Measurements from ENCODE around the gene MGAT5B. TPM values are rescaled to one million over a fixed set of nuclear protein-coding genes. Genes with fewer than 3 reads are reported as not detected.

The MGAT5B gene
- total and polyA plus RNA-seq, 2 donors (not counting 1 experiment from before 2014, with no cell fraction given): 0.15 to 37.8 TPM

DNA sequence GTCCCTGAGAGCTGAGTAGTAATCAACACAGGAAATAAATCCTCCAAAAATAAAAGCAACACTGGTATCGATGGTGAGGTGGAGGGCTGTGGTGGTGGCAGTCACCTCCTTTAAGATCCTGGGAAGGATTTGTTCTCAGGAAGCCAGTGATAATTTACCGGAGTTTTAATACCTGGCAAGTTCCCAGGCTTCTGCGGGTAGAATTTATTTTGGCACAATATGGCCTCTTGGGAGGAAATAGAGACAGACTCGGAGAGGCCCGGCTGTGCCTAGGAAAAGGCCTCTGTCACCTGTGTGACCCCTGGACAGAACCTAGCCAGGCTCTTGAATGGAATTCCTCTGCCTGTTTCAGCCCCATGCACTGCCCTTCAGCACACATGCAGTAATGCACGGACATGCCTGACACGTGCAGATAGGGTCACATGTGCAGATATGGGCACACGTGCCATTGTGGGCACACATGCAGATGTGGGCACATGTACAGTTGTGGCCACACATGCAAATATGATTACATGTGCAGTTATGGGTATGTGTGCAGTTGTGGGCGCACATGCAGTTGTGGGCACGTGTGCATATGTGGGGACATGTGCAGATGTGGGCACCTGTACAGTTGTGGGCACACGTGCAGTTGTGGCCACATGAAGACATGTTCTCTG, 33.5 kb downstream of the MGAT5B start:
- no peak for TF ChIP-seq EZH2 (IDR thresholded peaks at IDR 0.05; ENCODE audit: borderline replicate concordance, insufficient read depth, low read depth, low read length, poor library complexity, severe bottlenecking)
- 92% methylated on average over 9 of the region's 11 CpGs for WGBS (ENCODE audit: insufficient coverage)
- H3K4me1 ChIP-seq (ENCODE audit: control insufficient read depth in 2 of 2, insufficient read depth in 2 of 2, low read length in 2 of 2): no peaks in the 10 kb centered on the region
- H3K4me3 ChIP-seq (ENCODE audit: control extremely low read depth in 1 of 5, extremely low read depth in 1 of 5, insufficient read depth in 1 of 5, low read depth in 2 of 5, low read length in 4 of 5): no peak overlapping the region
- Mint-ChIP-seq H3K9me3 (ENCODE audit: insufficient read depth) (no peaks in the 10 kb centered on the region), H3K4me1 (no peaks in the 10 kb centered on the region), H3K27ac (no peak overlapping the region), H3K27me3 (peaks cover 9% of the 10 kb centered on the region), H3K4me3 (no peak overlapping the region)
- H3K9me3 ChIP-seq (ENCODE audit: control extremely low read depth in 1 of 3, control insufficient read depth in 2 of 3, insufficient read depth in 1 of 3, low read length in 2 of 3): no peaks in the 10 kb centered on the region
- no peak overlapping the region for H2AFZ ChIP-seq (ENCODE audit: insufficient read depth, low read depth, low read length, poor library complexity, severe bottlenecking)
- H3K4me2 ChIP-seq (replicated peaks; ENCODE audit: low read depth, low read length, poor library complexity, severe bottlenecking): no peak overlapping the region
- intact Hi-C loops (cut with micrococcal nuclease): no loop called here
- CTCF ChIA-PET: interaction anchor here (1.8 kb wide), 1 partner anchor 155 kb away, joined by 5 read pairs; no protein-coding TSS in a partner anchor
- no peak for DNase-seq
- H3K27me3 ChIP-seq (replicated peaks in 1 of 4; ENCODE audit: control extremely low read depth in 1 of 4, control insufficient read depth in 3 of 4, insufficient read depth in 4 of 4, low read length in 3 of 4): peaks cover 0 to 4% (median 0%) of the 10 kb centered on the region in 4 experiments
- no peak overlapping the region for H3K27ac ChIP-seq (ENCODE audit: low read length in 2 of 2)
- no peaks in the 10 kb centered on the region for H3K79me2 ChIP-seq (ENCODE audit: control insufficient read depth, insufficient read depth, low read length)
- H3K9ac ChIP-seq (ENCODE audit: low read length): no peak overlapping the region
- no peak for ATAC-seq (ENCODE audit: low read depth)
- H4K20me1 ChIP-seq (ENCODE audit: control insufficient read depth, insufficient read depth, low read length, poor library complexity, severe bottlenecking): no peaks in the 10 kb centered on the region
- no peaks in the 10 kb centered on the region for H3K36me3 ChIP-seq (replicated peaks in 1 of 2; ENCODE audit: control extremely low read depth in 1 of 2, control insufficient read depth in 1 of 2, extremely low read depth in 1 of 2, insufficient read depth in 2 of 2, low read length in 1 of 2)
- POLR2A ChIA-PET: no interaction called here

DNA sequence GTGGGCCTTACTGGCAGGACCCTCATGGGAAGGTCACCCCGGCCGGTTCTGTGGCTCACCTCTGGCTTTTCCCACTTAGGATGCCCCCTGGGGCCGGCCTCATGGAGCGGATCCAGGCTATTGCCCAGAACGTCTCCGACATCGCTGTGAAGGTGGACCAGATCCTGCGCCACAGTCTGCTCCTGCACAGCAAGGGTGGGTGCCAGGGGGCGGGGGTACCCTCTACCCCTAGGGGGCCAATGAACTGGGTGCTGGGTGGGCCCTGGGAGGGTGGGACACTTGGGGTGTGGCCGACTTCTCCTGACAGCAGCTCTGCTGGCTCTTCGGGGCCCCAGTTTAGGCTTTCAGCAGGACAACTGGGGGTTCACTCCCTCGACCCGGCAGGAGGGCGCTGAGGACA, 34.3 kb downstream of the MGAT5B start:
- Mint-ChIP-seq H3K4me3 (no peak overlapping the region), H3K27ac (no peak overlapping the region), H3K9me3 (ENCODE audit: insufficient read depth) (no peaks in the 10 kb centered on the region), H3K27me3 (peaks cover 12% of the 10 kb centered on the region), H3K4me1 (no peaks in the 10 kb centered on the region)
- CTCF ChIA-PET: interaction anchor here (0.9 kb wide), 1 partner anchor 163 kb away, joined by 3 read pairs; no protein-coding TSS in a partner anchor
- intact Hi-C loops (cut with micrococcal nuclease): no loop called here
- 96% methylated on average over 14 of the region's 14 CpGs for WGBS (ENCODE audit: insufficient coverage)
- Histone ChIP-seq H3K4me3 (ENCODE audit: control extremely low read depth in 1 of 5, extremely low read depth in 1 of 5, insufficient read depth in 1 of 5, low read depth in 2 of 5, low read length in 4 of 5) (no peak overlapping the region), H3K4me1 (ENCODE audit: control insufficient read depth in 2 of 2, insufficient read depth in 2 of 2, low read length in 2 of 2) (no peaks in the 10 kb centered on the region), H4K20me1 (ENCODE audit: control insufficient read depth, insufficient read depth, low read length, poor library complexity, severe bottlenecking) (no peaks in the 10 kb centered on the region), H2AFZ (ENCODE audit: insufficient read depth, low read depth, low read length, poor library complexity, severe bottlenecking) (no peak overlapping the region), H3K79me2 (ENCODE audit: control insufficient read depth, insufficient read depth, low read length) (no peaks in the 10 kb centered on the region), H3K27me3 (replicated peaks in 1 of 4; ENCODE audit: control extremely low read depth in 1 of 4, control insufficient read depth in 3 of 4, insufficient read depth in 4 of 4, low read length in 3 of 4) (peaks cover 0 to 4% (median 0%) of the 10 kb centered on the region in 4 experiments), H3K4me2 (replicated peaks; ENCODE audit: low read depth, low read length, poor library complexity, severe bottlenecking) (no peak overlapping the region), H3K36me3 (replicated peaks in 1 of 2; ENCODE audit: control extremely low read depth in 1 of 2, control insufficient read depth in 1 of 2, extremely low read depth in 1 of 2, insufficient read depth in 2 of 2, low read length in 1 of 2) (no peaks in the 10 kb centered on the region), H3K27ac (ENCODE audit: low read length in 2 of 2) (no peak overlapping the region), H3K9ac (ENCODE audit: low read length) (no peak overlapping the region), H3K9me3 (ENCODE audit: control extremely low read depth in 1 of 3, control insufficient read depth in 2 of 3, insufficient read depth in 1 of 3, low read length in 2 of 3) (no peaks in the 10 kb centered on the region)
- ATAC-seq (ENCODE audit: low read depth): no peak
- POLR2A ChIA-PET: no interaction called here
- TF ChIP-seq, protein P1, sequence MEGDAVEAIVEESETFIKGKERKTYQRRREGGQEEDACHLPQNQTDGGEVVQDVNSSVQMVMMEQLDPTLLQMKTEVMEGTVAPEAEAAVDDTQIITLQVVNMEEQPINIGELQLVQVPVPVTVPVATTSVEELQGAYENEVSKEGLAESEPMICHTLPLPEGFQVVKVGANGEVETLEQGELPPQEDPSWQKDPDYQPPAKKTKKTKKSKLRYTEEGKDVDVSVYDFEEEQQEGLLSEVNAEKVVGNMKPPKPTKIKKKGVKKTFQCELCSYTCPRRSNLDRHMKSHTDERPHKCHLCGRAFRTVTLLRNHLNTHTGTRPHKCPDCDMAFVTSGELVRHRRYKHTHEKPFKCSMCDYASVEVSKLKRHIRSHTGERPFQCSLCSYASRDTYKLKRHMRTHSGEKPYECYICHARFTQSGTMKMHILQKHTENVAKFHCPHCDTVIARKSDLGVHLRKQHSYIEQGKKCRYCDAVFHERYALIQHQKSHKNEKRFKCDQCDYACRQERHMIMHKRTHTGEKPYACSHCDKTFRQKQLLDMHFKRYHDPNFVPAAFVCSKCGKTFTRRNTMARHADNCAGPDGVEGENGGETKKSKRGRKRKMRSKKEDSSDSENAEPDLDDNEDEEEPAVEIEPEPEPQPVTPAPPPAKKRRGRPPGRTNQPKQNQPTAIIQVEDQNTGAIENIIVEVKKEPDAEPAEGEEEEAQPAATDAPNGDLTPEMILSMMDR (IDR thresholded peaks at IDR 0.05): no peak
- TF ChIP-seq EZH2 (IDR thresholded peaks at IDR 0.05; ENCODE audit: borderline replicate concordance, insufficient read depth, low read depth, low read length, poor library complexity, severe bottlenecking): no peak
- DNase-seq: no peak

All from B cell (primary cell).